Inflammatory macrophage treated with lipopolysaccharide for 4 hours (primary cell): Measurements from ENCODE around the gene ANAPC10.
"Not testable (repeated sequence)": the region's sequence is repeated elsewhere in the genome, so short reads cannot be mapped to it uniquely, and the experiment has no call there.

Source experiments
- DNase-seq: peaks from one replicate; pipeline ENCODE4 v3.0.0-alpha.2; 2020

Gene ANAPC10

GRCh38 chr4:145069361-145069760 is 28.6 kb downstream of the ANAPC10 start:
- DNase-seq = no peak

- no peak for DNase-seq
Observed at GRCh38 chr4:145066063-145066501, 31.9 kb downstream of the ANAPC10 start.

- peak; percentile 54 for DNase-seq
Observed at GRCh38 chr4:145061318-145061920, 36.6 kb downstream of the ANAPC10 start.

- no peak for DNase-seq
Observed at GRCh38 chr4:145058256-145058655, 39.7 kb downstream of the ANAPC10 start.

- no peak for DNase-seq
Observed at GRCh38 chr4:145056325-145057130, 41.5 kb downstream of the ANAPC10 start.

GRCh38 chr4:145055533-145056257 is 42.3 kb downstream of the ANAPC10 start:
- DNase-seq = no peak

- DNase-seq = no peak
Observed at GRCh38 chr4:145049241-145049640, 48.8 kb downstream of the ANAPC10 start.

- DNase-seq = no peak
Observed at GRCh38 chr4:145048817-145049216, 49.2 kb downstream of the ANAPC10 start.

GRCh38 chr4:145047151-145047550 is 50.8 kb downstream of the ANAPC10 start:
- DNase-seq = no peak

GRCh38 chr4:145045180-145045579 is 52.8 kb downstream of the ANAPC10 start:
- DNase-seq = no peak

- no peak for DNase-seq
Observed at GRCh38 chr4:145044341-145044740, 53.7 kb downstream of the ANAPC10 start.

GRCh38 chr4:145043306-145043705 is 54.7 kb downstream of the ANAPC10 start:
- no peak for DNase-seq

- DNase-seq = no peak
Observed at GRCh38 chr4:145042601-145043285, 55.3 kb downstream of the ANAPC10 start.

GRCh38 chr4:145041378-145041777 is 56.6 kb downstream of the ANAPC10 start:
- peak; percentile 69 for DNase-seq

GRCh38 chr4:145035494-145036136 is 62.4 kb downstream of the ANAPC10 start:
- peak; percentile 19 for DNase-seq

GRCh38 chr4:145034727-145035211 is 63.2 kb downstream of the ANAPC10 start:
- no peak for DNase-seq

- DNase-seq = no peak
Observed at GRCh38 chr4:145019346-145019745, 78.7 kb downstream of the ANAPC10 start.

GRCh38 chr4:145014365-145014764 is 83.6 kb downstream of the ANAPC10 start:
- no peak for DNase-seq

GRCh38 chr4:145012841-145013240 is 85.2 kb downstream of the ANAPC10 start:
- DNase-seq = peak; percentile 75

- DNase-seq = no peak
Observed at GRCh38 chr4:145011636-145012035, 86.4 kb downstream of the ANAPC10 start.

- DNase-seq = not testable (repeated sequence)
Observed at GRCh38 chr4:145010315-145010714, 87.7 kb downstream of the ANAPC10 start.

- no peak for DNase-seq
Observed at GRCh38 chr4:145003675-145004074, 94.3 kb downstream of the ANAPC10 start.
